H1 (cell line): ENCODE results near the gene DIPK1B. TPM values are rescaled to one million over a fixed set of nuclear protein-coding genes. Genes with fewer than 3 reads are reported as not detected.

Experiments used
- CTCF ChIA-PET: fragments of 300-600 bp; sonication (Branson Sonifier 250); formaldehyde crosslinking; loops from one replicate; lab custom pipeline; 2021; ENCODE audit not compliant: partially characterized antibody; lab: Charles Lee
- POLR2A ChIA-PET: fragments of 300-600 bp; sonication (Branson Sonifier 250); formaldehyde crosslinking; loops from one replicate; lab custom pipeline; 2021; ENCODE audit warnings: inconsistent platforms; ENCODE audit not compliant: partially characterized antibody; lab: Charles Lee
- DNase-seq, 2 experiments: peaks; one replicate each; pipeline versions ENCODE4 v3.0.0 to v3.0.0-alpha.2; 2010 to 2022; ENCODE audit warnings: low spot score in 2 of 2, low read depth in 1 of 2, mixed read lengths in 1 of 2
- FAIRE-seq: peaks from 2 replicates; lab custom pipeline; 2011; peaks lifted over from hg19 to GRCh38; lab: Jason Lieb, UNC
- H2AFZ ChIP-seq: 2 replicates; pipeline ENCODE4 v1.8.1; 2012; ENCODE audit warnings: low read length, inconsistent platforms
- H2AK5ac ChIP-seq: 2 replicates; pipeline ENCODE4 v1.6.1; 2013; ENCODE audit warnings: low read depth, low read length
- H2BK120ac ChIP-seq: replicated peaks from 2 replicates; pipeline ENCODE3; 2013; ENCODE audit warnings: low read depth, low read length, inconsistent platforms
- H2BK12ac ChIP-seq: 2 replicates; pipeline ENCODE4 v1.6.1; 2013; ENCODE audit warnings: low read depth, low read length
- H2BK15ac ChIP-seq: 2 replicates; pipeline ENCODE4 v1.6.1; 2013; ENCODE audit warnings: low read length
- H2BK20ac ChIP-seq: 2 replicates; pipeline ENCODE4 v1.6.1; 2013; ENCODE audit warnings: low read length
- H2BK5ac ChIP-seq: 2 replicates; pipeline ENCODE4 v1.6.1; 2013; ENCODE audit warnings: low read depth, low read length
- H3K14ac ChIP-seq: 2 replicates; pipeline ENCODE4 v1.6.1; 2013; ENCODE audit warnings: inconsistent platforms; ENCODE audit not compliant: insufficient read length
- H3K18ac ChIP-seq: 2 replicates; pipeline ENCODE4 v1.6.1; 2013; ENCODE audit warnings: low read length; ENCODE audit errors: extremely low read depth
- H3K23ac ChIP-seq: 2 replicates; pipeline ENCODE4 v1.6.1; 2013; ENCODE audit warnings: inconsistent platforms; ENCODE audit not compliant: insufficient read length
- H3K23me2 ChIP-seq: 2 replicates; pipeline ENCODE4 v1.6.1; 2013; ENCODE audit warnings: low read depth, low read length
- H3K27ac ChIP-seq: 2 replicates; pipeline ENCODE4 v1.6.1; 2011; ENCODE audit warnings: low read depth, low read length, inconsistent platforms
- H3K27me3 ChIP-seq, 4 experiments: replicated peaks in 1 of 4; 1 replicate in 1 of 4; 2 replicates in 3 of 4; pipeline versions ENCODE4 v1.6.1 to v1.8.1; 2011 to 2013; ENCODE audit warnings: low read length in 3 of 4, mild to moderate bottlenecking in 3 of 4, inconsistent platforms in 2 of 4, mixed read lengths in 2 of 4, moderate library complexity in 1 of 4; ENCODE audit not compliant: control insufficient read depth in 3 of 4, insufficient read depth in 3 of 4; ENCODE audit errors: extremely low read depth in 1 of 4
- H3K36me3 ChIP-seq, 4 experiments: 2 replicates each; pipeline versions ENCODE4 v1.6.1 to v1.8.1; 2011 to 2013; ENCODE audit warnings: mild to moderate bottlenecking in 4 of 4, low read length in 3 of 4, moderate library complexity in 2 of 4, control low read depth in 1 of 4, inconsistent platforms in 1 of 4; ENCODE audit not compliant: insufficient read depth in 4 of 4, control insufficient read depth in 2 of 4
- H3K4ac ChIP-seq: replicated peaks from 2 replicates; pipeline ENCODE3; 2013; ENCODE audit warnings: low read length, low read depth, mixed read lengths, inconsistent platforms; ENCODE audit not compliant: insufficient read length
- H3K4me1 ChIP-seq, 4 experiments: replicated peaks in 1 of 4; 1 replicate in 1 of 4; 2 replicates in 3 of 4; pipeline versions ENCODE4 v1.6.1 to v1.8.1; 2011 to 2013; ENCODE audit warnings: low read length in 3 of 4, inconsistent platforms in 2 of 4, mixed read lengths in 1 of 4; ENCODE audit not compliant: insufficient read depth in 4 of 4, control insufficient read depth in 3 of 4
- H3K4me2 ChIP-seq, 2 experiments: 2 replicates each; pipeline versions ENCODE4 v1.6.1 to v1.8.1; 2011 to 2013; ENCODE audit warnings: low read depth in 2 of 2, low read length in 2 of 2, control low read depth in 1 of 2, inconsistent platforms in 1 of 2, mild to moderate bottlenecking in 1 of 2; ENCODE audit not compliant: insufficient read depth in 1 of 2
- H3K4me3 ChIP-seq, 4 experiments: fragments of 200-600, 300-600 bp in 1 of 4; sonication (generic), shearing (Covaris generic), sonication (Bioruptor Twin) in 1 of 4; 2 replicates each; pipeline versions ENCODE4 v1.5.1 to v1.8.1; 2011 to 2016; ENCODE audit warnings: low read length in 4 of 4, low read depth in 3 of 4, control low read depth in 2 of 4, inconsistent platforms in 2 of 4, mild to moderate bottlenecking in 2 of 4, mixed read lengths in 1 of 4, moderate library complexity in 1 of 4; ENCODE audit not compliant: insufficient read depth in 2 of 4; ENCODE audit errors: extremely low read depth in 1 of 4
- H3K56ac ChIP-seq: replicated peaks from 2 replicates; pipeline ENCODE3; 2013; ENCODE audit warnings: low read depth, mild to moderate bottlenecking, mixed read lengths, low read length, inconsistent platforms; ENCODE audit not compliant: insufficient read length
- H3K79me1 ChIP-seq: 2 replicates; pipeline ENCODE4 v1.6.1; 2013; ENCODE audit warnings: low read depth, low read length, control low read depth
- H3K79me2 ChIP-seq, 2 experiments: 2 replicates each; pipeline versions ENCODE4 v1.6.1 to v1.8.1; 2012 to 2013; ENCODE audit warnings: low read length in 2 of 2, mild to moderate bottlenecking in 2 of 2, inconsistent platforms in 1 of 2; ENCODE audit not compliant: insufficient read depth in 2 of 2, control insufficient read depth in 1 of 2
- H3K9ac ChIP-seq, 4 experiments: replicated peaks in 1 of 4; 1 replicate in 1 of 4; 2 replicates in 3 of 4; pipeline versions ENCODE4 v1.6.1 to v1.8.1; 2011 to 2013; ENCODE audit warnings: low read depth in 3 of 4, low read length in 3 of 4, control low read depth in 2 of 4, mild to moderate bottlenecking in 2 of 4, moderate library complexity in 2 of 4, inconsistent platforms in 1 of 4; ENCODE audit errors: extremely low read depth in 1 of 4
- H3K9me3 ChIP-seq, 2 experiments: 2 replicates each; pipeline versions ENCODE4 v1.6.1 to v1.8.1; 2012 to 2013; ENCODE audit warnings: mild to moderate bottlenecking in 2 of 2, moderate library complexity in 2 of 2, control low read depth in 1 of 2, inconsistent platforms in 1 of 2, low read depth in 1 of 2, low read length in 1 of 2, mixed read lengths in 1 of 2; ENCODE audit not compliant: insufficient read depth in 2 of 2
- H4K20me1 ChIP-seq, 2 experiments: replicated peaks in 1 of 2; 2 replicates each; pipeline versions ENCODE3 to v1.8.1; 2011 to 2013; ENCODE audit warnings: inconsistent platforms in 2 of 2, low read length in 2 of 2, mild to moderate bottlenecking in 1 of 2; ENCODE audit not compliant: insufficient read depth in 2 of 2, control insufficient read depth in 1 of 2
- H4K5ac ChIP-seq: 2 replicates; pipeline ENCODE4 v1.6.1; 2013; ENCODE audit warnings: low read length, low read depth, mixed read lengths, inconsistent platforms; ENCODE audit not compliant: insufficient read length
- H4K8ac ChIP-seq: 2 replicates; pipeline ENCODE4 v1.8.0; 2013; ENCODE audit warnings: mild to moderate bottlenecking, moderate library complexity, low read length, inconsistent platforms; ENCODE audit not compliant: insufficient read depth; ENCODE audit errors: extremely low read depth
- H4K91ac ChIP-seq: replicated peaks from 2 replicates; pipeline ENCODE3; 2013; ENCODE audit warnings: low read length, mixed read lengths, inconsistent platforms; ENCODE audit not compliant: insufficient read length
- BACH1 ChIP-seq: IDR thresholded peaks from 2 replicates; pipeline ENCODE4 v1.6.1; 2012; ENCODE audit warnings: low read length, improper control_type of control experiment
- CHD1 ChIP-seq: IDR thresholded peaks from 2 replicates; pipeline ENCODE4 v1.6.1; 2012; ENCODE audit warnings: low read depth, low read length, improper control_type of control experiment
- EZH2 ChIP-seq: fragments of 200-600 bp; sonication (generic); IDR thresholded peaks from 2 replicates; pipeline ENCODE4 v1.7.1; 2012; ENCODE audit warnings: low read depth, mild to moderate bottlenecking, moderate library complexity, low read length, inconsistent platforms; ENCODE audit not compliant: severe bottlenecking
- KDM1A ChIP-seq: fragments of 200-600, 300-600 bp; sonication (generic); IDR thresholded peaks from 2 replicates; pipeline ENCODE4 v1.7.1; 2016; ENCODE audit warnings: mild to moderate bottlenecking, low read length, borderline replicate concordance
- MAFK ChIP-seq: IDR thresholded peaks from 2 replicates; pipeline ENCODE4 v1.6.1; 2012; ENCODE audit warnings: low read depth, mild to moderate bottlenecking, improper control_type of control experiment, low read length
- NRF1 ChIP-seq: IDR thresholded peaks from 2 replicates; pipeline ENCODE4 v1.6.1; 2011; ENCODE audit warnings: mild to moderate bottlenecking, low read depth, low read length, improper control_type of control experiment
- POU5F1 ChIP-seq: IDR thresholded peaks from 2 replicates; pipeline ENCODE4 v1.6.1; 2011; ENCODE audit warnings: low read depth, mild to moderate bottlenecking, low read length, moderate library complexity
- RAD21 ChIP-seq, 2 experiments: IDR thresholded peaks in 1 of 2; conservative IDR thresholded peaks in 1 of 2; 2 replicates each; pipeline ENCODE4 v1.6.1; 2011; ENCODE audit warnings: low read depth in 2 of 2, low read length in 2 of 2, improper control_type of control experiment in 1 of 2, inconsistent platforms in 1 of 2, mild to moderate bottlenecking in 1 of 2, moderate library complexity in 1 of 2
- RNF2 ChIP-seq: fragments of 200-900, 300-1000 bp; sonication (generic); IDR thresholded peaks from 2 replicates; pipeline ENCODE4 v1.7.1; 2016; ENCODE audit warnings: borderline replicate concordance, low read depth, mild to moderate bottlenecking, antibody characterized with exemption, low read length; ENCODE audit not compliant: poor library complexity, severe bottlenecking; ENCODE audit errors: missing control alignments
- SP1 ChIP-seq: IDR thresholded peaks from 2 replicates; pipeline ENCODE4 v1.6.1; 2011; ENCODE audit warnings: low read depth, low read length
- ZNF274 ChIP-seq: IDR thresholded peaks from 2 replicates; pipeline ENCODE4 v1.7.0; 2012; ENCODE audit warnings: low read length, borderline replicate concordance; ENCODE audit errors: extremely low read depth
- WGBS, 2 experiments: shearing (Covaris generic) in 1 of 2; methylation state at CpG; one replicate each; pipeline versions ENCODE4 v1.1.6 to v1.1.7; 2013 to 2015; ENCODE audit warnings: low lambda C conversion rate in 2 of 2, mixed read lengths in 2 of 2, inconsistent platforms in 1 of 2, low coverage in 1 of 2, missing lambda C conversion rate in 1 of 2; ENCODE audit not compliant: insufficient replicate concordance in 2 of 2, insufficient coverage in 1 of 2, insufficient read length in 1 of 2; ENCODE audit errors: extremely low coverage in 1 of 2, missing lambda C conversion rate in 1 of 2; 5-methylcytosine and 5-hydroxymethylcytosine counted together
- polyA plus RNA-seq, 7 experiments: library from polyadenylated mRNA; depleted of rRNA in 3 of 7; stranded (reverse) in 5 of 7; unstranded in 2 of 7; fragments of >200 nt in 5 of 7; fragments of 200-250 nt in 2 of 7; gene quantifications; 1 replicate in 5 of 7; 2 replicates in 1 of 7; 4 replicates in 1 of 7; pipeline versions ENCODE4 v1.2.1 to v1.2.3, GENCODE V29; 2011 to 2013; ENCODE audit warnings: missing spikeins in 2 of 7, mixed read lengths in 2 of 7
- total RNA-seq: library from RNA; stranded (reverse); fragmentation: NEBNext Ultra II Directional; extraction: Animal tissue kit (Norgen Biotek cat#: 25700); gene quantifications from 2 replicates; pipeline ENCODE4 v1.2.1, GENCODE V29; 2021

Gene DIPK1B
- total and polyA plus RNA-seq, 2 of the 8 experiments (the other 6 are each of a cell fraction or from before 2014, with no cell fraction given), result 32.3 to 64.8 TPM

DNA sequence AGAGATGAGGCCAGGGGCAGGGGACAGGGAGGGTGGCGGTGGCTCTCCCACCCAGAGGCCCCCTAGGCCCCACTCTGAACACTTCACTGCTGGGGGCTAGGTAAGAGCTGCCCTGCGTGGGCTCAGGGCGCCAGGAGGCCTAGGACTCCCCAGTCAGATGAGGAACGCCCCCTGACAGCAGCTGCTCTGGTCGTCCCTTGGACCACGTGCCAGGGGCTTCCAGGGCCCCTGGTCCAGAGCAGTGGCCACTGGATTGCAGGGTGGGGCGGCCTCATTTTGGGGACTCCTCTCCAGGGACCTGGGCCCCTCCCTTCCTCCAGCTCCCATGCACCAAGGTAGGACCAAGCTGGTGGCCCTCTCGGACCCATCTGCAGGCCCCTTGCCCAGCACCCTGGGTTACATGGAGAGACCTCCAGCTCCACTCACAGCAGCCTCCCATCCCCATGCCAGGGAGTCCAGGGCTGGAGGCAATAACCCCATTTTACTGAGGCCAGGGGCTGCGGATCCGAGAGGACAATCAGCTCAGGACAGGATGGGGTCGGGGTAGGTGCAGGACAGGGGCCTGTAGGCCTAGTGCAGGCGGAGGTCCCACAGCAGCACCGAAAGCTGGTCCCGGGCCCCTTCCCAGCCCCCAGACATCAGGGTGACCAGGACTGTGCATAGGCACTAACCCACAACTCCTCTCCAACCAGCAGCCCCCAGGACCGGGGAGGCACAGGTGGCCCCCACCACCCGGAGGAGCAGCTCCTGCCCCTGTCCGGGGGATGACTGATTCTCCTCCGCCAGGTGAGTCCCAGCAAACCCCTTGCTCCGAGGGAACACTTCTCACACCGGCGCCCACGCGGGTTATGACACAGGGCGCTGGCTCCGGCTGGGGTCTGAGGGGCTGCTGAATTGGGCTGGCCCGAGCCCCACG, 48.1 kb upstream of the DIPK1B start:
- Histone ChIP-seq H3K4me1 (peaks cover 0 to 4% (median 2%) of the 10 kb centered on the region in 4 experiments; a peak in 4 of 7 replicates), H2BK5ac (no peak overlapping the region), H3K79me1 (no peaks in the 10 kb centered on the region), H3K27me3 (no peaks in the 10 kb centered on the region; a peak in 2 of 7 replicates), H3K79me2 (no peaks in the 10 kb centered on the region), H2AFZ (no peak overlapping the region), H3K4me2 (no peak overlapping the region), H4K91ac (no peak overlapping the region), H3K18ac (no peak overlapping the region), H2BK120ac (no peak overlapping the region), H4K20me1 (peaks cover 0 to 6% of the 10 kb centered on the region in 2 experiments), H3K14ac (no peak overlapping the region), H3K9me3 (no peaks in the 10 kb centered on the region), H2BK15ac (no peak overlapping the region), H3K23me2 (no peaks in the 10 kb centered on the region; the same call in 1 of the 2 replicates), H3K27ac (no peak overlapping the region), H4K8ac (peak overlapping the region; percentile 51; the same call in 1 of the 2 replicates), H4K5ac (no peak overlapping the region), H3K56ac (no peak overlapping the region), H3K36me3 (no peaks in the 10 kb centered on the region), H3K4me3 (no peak overlapping the region), H3K4ac (no peak overlapping the region), H3K23ac (no peak overlapping the region), H2BK12ac (no peak overlapping the region), H2BK20ac (no peak overlapping the region), H2AK5ac (no peak overlapping the region), H3K9ac (no peak overlapping the region)
- POLR2A ChIA-PET, result interaction anchor here (0.8 to 1.0 kb wide), 5 partner anchors 8 to 338 kb away, joined by 3 to 4 read pairs (median 3); no protein-coding TSS in a partner anchor
- CTCF ChIA-PET, result interaction anchor here (0.7 to 2.6 kb wide), 11 partner anchors 8 to 760 kb away, joined by 3 to 14 read pairs (median 3); no protein-coding TSS in a partner anchor
- DNase-seq (no peak), FAIRE-seq (no peak)
- 85% methylated on average over 21 of the region's 27 CpGs; no CpG with 5 or more reads in 1 of the 2 experiments for WGBS, 2 experiments
- TF ChIP-seq SP1 (no peak), MAFK (no peak), CHD1 (no peak), KDM1A (no peak), ZNF274 (no peak), POU5F1 (no peak), RAD21 (IDR thresholded peaks at IDR 0.05 in 1 of 2, conservative IDR thresholded peaks at IDR 0.05 in 1 of 2; ENCODE audit: low read depth in 2 of 2, low read length in 2 of 2) (no peak), BACH1 (no peak), NRF1 (no peak), EZH2 (no peak), RNF2 (no peak)
